Right cardiac atrium (tissue), 5 donors: ENCODE measurements around the gene SV2C. TPM values are rescaled to one million over a fixed set of nuclear protein-coding genes. Genes with fewer than 3 reads are reported as not detected.

Experiments
- ATAC-seq, 2 donors: fragments of 200-7000 bp; cut with Tn5 transposase; one replicate each; pipeline versions ENCODE4 v1.8.0 to v1.9.1; 2020; ENCODE audit warnings: moderate library complexity in 2 of 2, mild to moderate bottlenecking in 1 of 2
- DNase-seq, 3 donors: peaks; one replicate each; pipeline ENCODE4 v3.0.0-alpha.2; 2020
- H3K27ac ChIP-seq: one replicate; pipeline ENCODE4 v1.5.1; 2013; ENCODE audit warnings: mild to moderate bottlenecking, low read length, control low read depth, moderate library complexity
- H3K27me3 ChIP-seq: one replicate; pipeline ENCODE4 v1.6.1; 2013; ENCODE audit not compliant: control insufficient read depth, insufficient read depth
- H3K4me1 ChIP-seq: one replicate; pipeline ENCODE4 v1.6.1; 2013; ENCODE audit warnings: low read length; ENCODE audit not compliant: control insufficient read depth, insufficient read depth
- H3K4me3 ChIP-seq: one replicate; pipeline ENCODE4 v1.5.1; 2013; ENCODE audit warnings: low read length, control low read depth
- H3K9me3 ChIP-seq: one replicate; pipeline ENCODE4 v1.6.1; 2013; ENCODE audit warnings: low read length; ENCODE audit not compliant: control insufficient read depth
- WGBS: extraction: QIAGEN DNeasy Blood & Tissue Kit; methylation state at CpG from one replicate; pipeline ENCODE4 v1.1.7; 2013; 5-methylcytosine and 5-hydroxymethylcytosine counted together
- intact Hi-C, 4 donors: fragments of 100-400 bp; cut with DNase I; formaldehyde crosslinking; loops; one replicate each; pipeline versions ENCODE4 v1.11.0 to v1.14.0; 2022 to 2023
- polyA plus RNA-seq: library from polyadenylated mRNA; stranded (reverse); fragments of 200-250 nt; gene quantifications from one replicate; pipeline ENCODE4 v1.2.3, GENCODE V29; 2013
- total RNA-seq, 4 donors: library from RNA; stranded (reverse); fragmentation: NEBNext Ultra II Directional; extraction: Animal tissue kit (Norgen Biotek cat#: 25700); gene quantifications; one replicate each; pipeline ENCODE4 v1.2.1, GENCODE V29; 2021
- donor health status: healthy with polysubstance abuse.
- donor health status: DM: no; HTN: yes; CAD: no.
- donor health status: DM: no; HTN: no; CAD: no.
- donor health status: DM: no; HTN: yes; CAD: no; lungs with severe emphysema.
- donor health status: DM: yes; HTN: yes; CAD: no.

SV2C gene
- total and polyA plus RNA-seq, 5 donors, result 0.02 to 0.88 (median 0.11) TPM; not detected in 1

GRCh38 chr5:76207120-76207519 lies 123.9 kb downstream of the SV2C start:
- 62% methylated on average over 2 of the region's 2 CpGs for WGBS
- no peak overlapping the region for H3K4me3 ChIP-seq
- ATAC-seq (no peak), DNase-seq (no peak)
- intact Hi-C loops, result no loop called here
- H3K27ac ChIP-seq, result no peak overlapping the region
- H3K27me3 ChIP-seq, result no peaks in the 10 kb centered on the region
- H3K4me1 ChIP-seq, result no peaks in the 10 kb centered on the region
- H3K9me3 ChIP-seq, result peaks cover 2% of the 10 kb centered on the region

GRCh38 chr5:76209297-76209696 lies 126.1 kb downstream of the SV2C start:
- Histone ChIP-seq H3K4me1 (no peaks in the 10 kb centered on the region), H3K4me3 (no peak overlapping the region), H3K9me3 (peaks cover 2% of the 10 kb centered on the region), H3K27me3 (no peaks in the 10 kb centered on the region), H3K27ac (no peak overlapping the region)
- ATAC-seq (no peak), DNase-seq (no peak)
- 86% methylated on average over 2 of the region's 2 CpGs for WGBS
- intact Hi-C loops, result no loop called here

- H3K27ac ChIP-seq, result no peak overlapping the region
- no peaks in the 10 kb centered on the region for H3K27me3 ChIP-seq
- intact Hi-C loops, result no loop called here
- no peak for DNase-seq
- no peak for ATAC-seq
- peaks cover 2% of the 10 kb centered on the region for H3K9me3 ChIP-seq
- no peaks in the 10 kb centered on the region for H3K4me1 ChIP-seq
- H3K4me3 ChIP-seq, result no peak overlapping the region
These were observed 127.8 kb downstream of the SV2C start for GRCh38 chr5:76210946-76211345.

GRCh38 chr5:76213858-76214257 lies 130.7 kb downstream of the SV2C start:
- H3K27me3 ChIP-seq, result no peaks in the 10 kb centered on the region
- peaks cover 2% of the 10 kb centered on the region for H3K9me3 ChIP-seq
- no peak overlapping the region for H3K4me3 ChIP-seq
- no peak overlapping the region for H3K27ac ChIP-seq
- ATAC-seq (no peak), DNase-seq (no peak)
- intact Hi-C loops, result no loop called here
- 95% methylated on average over 1 of the region's 1 CpG for WGBS
- no peaks in the 10 kb centered on the region for H3K4me1 ChIP-seq

GRCh38 chr5:76216748-76217147 lies 133.6 kb downstream of the SV2C start:
- Histone ChIP-seq H3K27me3 (no peaks in the 10 kb centered on the region), H3K4me1 (no peaks in the 10 kb centered on the region), H3K4me3 (no peak overlapping the region), H3K27ac (no peak overlapping the region), H3K9me3 (no peaks in the 10 kb centered on the region)
- 94% methylated on average over 4 of the region's 4 CpGs for WGBS
- intact Hi-C loops, result no loop called here
- ATAC-seq (no peak), DNase-seq (no peak)

DNA sequence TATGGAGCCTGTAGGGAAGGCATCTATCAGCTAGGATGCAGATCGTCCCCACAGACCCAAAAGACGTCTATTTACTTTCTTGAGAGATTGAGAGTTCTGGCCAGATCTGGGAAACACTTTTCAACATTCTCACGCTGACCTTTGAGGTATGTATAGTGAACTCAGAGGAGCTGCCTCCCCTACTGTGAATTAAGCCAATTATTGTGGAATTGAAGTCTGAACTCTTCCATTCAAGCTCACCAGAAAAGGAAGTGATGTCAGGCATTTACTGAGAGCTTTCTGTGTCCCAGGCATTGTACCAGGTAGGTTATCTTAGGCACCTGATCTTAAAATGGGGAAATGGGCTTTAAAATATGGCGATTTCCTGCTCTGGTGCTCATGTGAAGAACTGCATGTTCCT lies 136.5 kb downstream of the SV2C start:
- H3K9me3 ChIP-seq, result no peaks in the 10 kb centered on the region
- H3K27ac ChIP-seq, result no peak overlapping the region
- H3K4me3 ChIP-seq, result no peak overlapping the region
- no peaks in the 10 kb centered on the region for H3K4me1 ChIP-seq
- ATAC-seq (no peak), DNase-seq (no peak)
- 69% methylated on average over 4 of the region's 4 CpGs for whole genome bisulfite sequencing
- intact Hi-C loops, result no loop called here
- no peaks in the 10 kb centered on the region for H3K27me3 ChIP-seq

DNA sequence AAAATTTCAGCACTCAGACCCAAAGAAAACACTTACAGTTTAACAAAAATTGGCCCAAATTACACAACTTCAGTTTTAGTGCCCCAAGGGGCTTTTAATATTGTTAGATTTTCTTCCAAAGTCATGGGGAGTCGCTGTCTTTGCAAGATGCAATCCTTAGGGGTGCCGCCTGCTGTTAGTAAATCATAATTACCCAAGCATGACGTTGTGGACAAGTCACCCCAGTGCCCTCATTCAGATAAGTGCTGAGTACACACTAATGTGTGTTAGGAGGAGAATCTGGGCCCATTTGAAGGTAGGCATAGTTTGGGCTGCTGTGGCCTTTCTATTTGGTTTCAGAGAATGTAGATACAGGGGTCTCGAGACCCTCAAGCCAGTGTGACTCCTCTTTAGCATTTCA lies 138.1 kb downstream of the SV2C start:
- Histone ChIP-seq H3K27me3 (no peaks in the 10 kb centered on the region), H3K9me3 (no peaks in the 10 kb centered on the region), H3K4me1 (no peaks in the 10 kb centered on the region), H3K4me3 (no peak overlapping the region), H3K27ac (no peak overlapping the region)
- DNase-seq (no peak), ATAC-seq (no peak)
- intact Hi-C loops, result no loop called here
- WGBS, result 67% methylated on average over 4 of the region's 4 CpGs

- WGBS, result 91% methylated on average over 3 of the region's 3 CpGs
- intact Hi-C loops, result no loop called here
- Histone ChIP-seq H3K4me1 (no peaks in the 10 kb centered on the region), H3K27ac (no peak overlapping the region), H3K27me3 (no peaks in the 10 kb centered on the region), H3K4me3 (no peak overlapping the region), H3K9me3 (no peaks in the 10 kb centered on the region)
- DNase-seq (no peak), ATAC-seq (no peak)
These were observed 139.1 kb downstream of the SV2C start for GRCh38 chr5:76222318-76222717.

- ATAC-seq, result no peak
- Histone ChIP-seq H3K27ac (no peak overlapping the region), H3K9me3 (peaks cover under 1% of the 10 kb centered on the region), H3K4me3 (no peak overlapping the region), H3K27me3 (no peaks in the 10 kb centered on the region), H3K4me1 (no peaks in the 10 kb centered on the region)
- WGBS, result 6% methylated on average over 2 of the region's 2 CpGs
- DNase-seq, result no peak
- intact Hi-C loops, result no loop called here
These were observed 140.5 kb downstream of the SV2C start for GRCh38 chr5:76223696-76224095.

- H3K9me3 ChIP-seq, result peaks cover 1% of the 10 kb centered on the region
- no peak overlapping the region for H3K27ac ChIP-seq
- H3K4me3 ChIP-seq, result no peak overlapping the region
- no peaks in the 10 kb centered on the region for H3K27me3 ChIP-seq
- WGBS, result 45% methylated on average over 1 of the region's 1 CpG
- intact Hi-C loops, result no loop called here
- H3K4me1 ChIP-seq, result no peaks in the 10 kb centered on the region
- no peak for DNase-seq
- no peak for ATAC-seq
These were observed 141.7 kb downstream of the SV2C start for GRCh38 chr5:76224898-76225297.

DNA sequence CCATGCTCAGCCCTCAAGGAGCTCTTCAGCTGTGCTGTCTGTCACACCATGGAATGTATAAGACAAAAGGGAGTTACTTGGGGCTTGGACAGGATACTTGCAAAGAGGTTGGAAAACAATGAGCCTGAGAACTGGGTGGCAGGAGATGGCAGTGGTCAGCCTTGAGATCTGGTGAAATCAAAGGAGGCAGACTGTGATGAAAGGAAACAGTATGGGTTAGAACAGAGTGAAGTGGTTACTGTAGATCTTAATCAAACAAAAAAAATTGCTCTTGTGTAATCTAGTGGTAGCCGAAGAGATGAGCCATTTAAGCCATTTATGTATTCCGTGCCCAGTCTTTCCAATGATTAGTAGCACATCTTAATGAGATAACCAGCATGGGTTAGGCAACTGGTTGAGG lies 142.2 kb downstream of the SV2C start:
- intact Hi-C loops, result no loop called here
- H3K9me3 ChIP-seq, result peaks cover 1% of the 10 kb centered on the region
- no peak overlapping the region for H3K4me3 ChIP-seq
- 83% methylated on average over 2 of the region's 2 CpGs for WGBS
- ATAC-seq (no peak), DNase-seq (no peak)
- no peaks in the 10 kb centered on the region for H3K27me3 ChIP-seq
- no peaks in the 10 kb centered on the region for H3K4me1 ChIP-seq
- no peak overlapping the region for H3K27ac ChIP-seq

DNA sequence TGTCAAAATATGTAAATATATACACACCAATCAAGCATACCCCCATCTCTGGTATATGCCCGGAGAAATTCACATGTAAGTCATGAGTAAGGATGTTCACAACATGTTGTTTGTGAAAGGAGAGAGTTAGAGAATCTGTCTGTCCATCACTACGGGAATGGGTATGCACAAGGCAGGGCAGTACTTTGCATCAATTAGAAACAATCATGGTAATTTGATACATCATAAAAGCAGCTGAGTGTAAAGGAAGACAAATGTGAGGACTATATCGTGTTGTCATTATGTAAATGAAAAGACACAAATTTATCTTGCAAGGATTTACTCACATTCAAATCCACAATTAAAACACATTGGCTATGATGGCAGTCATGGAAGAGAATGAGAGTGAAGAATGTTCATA lies 146.7 kb downstream of the SV2C start:
- Histone ChIP-seq H3K27me3 (no peaks in the 10 kb centered on the region), H3K4me3 (no peak overlapping the region), H3K9me3 (peaks cover 1% of the 10 kb centered on the region), H3K27ac (no peak overlapping the region), H3K4me1 (no peaks in the 10 kb centered on the region)
- no peak for DNase-seq
- ATAC-seq, result no peak
- WGBS, result 74% methylated on average over 3 of the region's 3 CpGs
- intact Hi-C loops, result no loop called here
